Testis (tissue), 2 donors: ENCODE results near the gene CDKAL1.

Experiments
- CTCF ChIP-seq, 3 experiments: fragments of 450-650 bp in 2 of 3; fragments of 200-600 bp in 1 of 3; sonication (generic) in 1 of 3; IDR thresholded peaks; one replicate each; pipeline ENCODE4 v1.5.1; 2016 to 2019; ENCODE audit warnings: antibody characterized with exemption in 3 of 3, mild to moderate bottlenecking in 2 of 3, moderate library complexity in 1 of 3
- POLR2A ChIP-seq: fragments of 450-650 bp; IDR thresholded peaks from one replicate; pipeline ENCODE4 v1.6.1; 2017; ENCODE audit warnings: antibody characterized with exemption, mild to moderate bottlenecking, moderate library complexity

DNA sequence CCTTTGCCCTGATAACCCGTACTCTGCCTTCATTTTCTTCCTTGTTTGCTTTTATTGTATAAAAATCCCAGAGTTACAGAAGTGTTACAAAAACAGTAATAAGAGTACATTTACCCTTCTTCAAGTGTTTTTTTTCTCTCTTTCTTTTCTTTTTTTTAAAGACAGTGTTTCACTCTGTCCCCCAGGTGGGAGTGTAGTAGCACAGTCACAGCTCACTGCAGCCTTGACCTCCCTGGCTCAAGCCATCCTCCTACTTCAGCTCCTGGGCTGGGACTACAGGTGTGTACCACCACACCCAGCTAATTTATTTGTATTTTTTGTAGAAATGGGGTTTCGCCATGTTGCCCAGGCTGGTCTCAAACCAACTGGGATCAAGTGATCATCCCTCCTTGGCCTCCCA is 402.7 kb downstream of the CDKAL1 start:
- no peak for TF ChIP-seq CTCF (IDR thresholded peaks at IDR 0.05)
- no peak for TF ChIP-seq POLR2A
